AG04450 (cell line): Measurements from ENCODE around the gene CDK14. TPM values are rescaled to one million over a fixed set of nuclear protein-coding genes. Genes with fewer than 3 reads are reported as not detected.

ENCODE experiments used
- CTCF ChIA-PET: fragments of 300-600, 350-600 bp; formaldehyde crosslinking; extraction: SDS; loops from one replicate; lab custom pipeline; 2022; ENCODE audit warnings: antibody characterized with exemption, inconsistent platforms; lab: Charles Lee
- POLR2A ChIA-PET: fragments of 350-600 bp; formaldehyde crosslinking; extraction: SDS; loops from one replicate; lab custom pipeline; 2021; ENCODE audit warnings: antibody characterized with exemption, inconsistent platforms; lab: Yijun Ruan, JAX
- DNase-seq: peaks from one replicate; pipeline ENCODE4 v3.0.0-alpha.2; 2011; ENCODE audit warnings: low read depth, low spot score
- H3K27ac ChIP-seq: one replicate; pipeline ENCODE4 v1.5.1; 2012; ENCODE audit warnings: low read depth, low read length, control low read depth
- H3K27me3 ChIP-seq: one replicate; pipeline ENCODE4 v1.6.0; 2012; ENCODE audit warnings: low read length; ENCODE audit not compliant: control insufficient read depth, insufficient read depth
- H3K4me3 ChIP-seq: 2 replicates; pipeline ENCODE4 v1.5.1; 2011; ENCODE audit warnings: mild to moderate bottlenecking, low read depth, low read length, control low read depth
- H3K9me3 ChIP-seq: 2 replicates; pipeline ENCODE4 v1.5.1; 2012; ENCODE audit warnings: low read length; ENCODE audit not compliant: control insufficient read depth, insufficient read depth
- polyA plus RNA-seq: library from polyadenylated mRNA; depleted of rRNA; stranded (reverse); fragments of >200 nt; gene quantifications from 2 replicates; pipeline ENCODE4 v1.2.3, GENCODE V29; 2011
- TF ChIP-seq, protein P1 (sequence below): IDR thresholded peaks from 2 replicates; pipeline ENCODE4 v1.5.1; 2011; ENCODE audit warnings: low read depth, low read length, control low read depth, inconsistent platforms

Gene CDK14
- polyA plus RNA-seq, 1 experiment, result 28.4 TPM

- DNase-seq, result no peak
- H3K27ac ChIP-seq, result no peak overlapping the region
- no peaks in the 10 kb centered on the region for H3K27me3 ChIP-seq
- POLR2A ChIA-PET, result no interaction called here
- no peaks in the 10 kb centered on the region; the same call in 1 of the 2 replicates for H3K9me3 ChIP-seq
- CTCF ChIA-PET, result interaction anchor here (0.6 to 1.0 kb wide), 2 partner anchors 22 to 32 kb away, joined by 3 read pairs; no protein-coding TSS in a partner anchor
- no peak overlapping the region for H3K4me3 ChIP-seq
- TF ChIP-seq, protein P1, sequence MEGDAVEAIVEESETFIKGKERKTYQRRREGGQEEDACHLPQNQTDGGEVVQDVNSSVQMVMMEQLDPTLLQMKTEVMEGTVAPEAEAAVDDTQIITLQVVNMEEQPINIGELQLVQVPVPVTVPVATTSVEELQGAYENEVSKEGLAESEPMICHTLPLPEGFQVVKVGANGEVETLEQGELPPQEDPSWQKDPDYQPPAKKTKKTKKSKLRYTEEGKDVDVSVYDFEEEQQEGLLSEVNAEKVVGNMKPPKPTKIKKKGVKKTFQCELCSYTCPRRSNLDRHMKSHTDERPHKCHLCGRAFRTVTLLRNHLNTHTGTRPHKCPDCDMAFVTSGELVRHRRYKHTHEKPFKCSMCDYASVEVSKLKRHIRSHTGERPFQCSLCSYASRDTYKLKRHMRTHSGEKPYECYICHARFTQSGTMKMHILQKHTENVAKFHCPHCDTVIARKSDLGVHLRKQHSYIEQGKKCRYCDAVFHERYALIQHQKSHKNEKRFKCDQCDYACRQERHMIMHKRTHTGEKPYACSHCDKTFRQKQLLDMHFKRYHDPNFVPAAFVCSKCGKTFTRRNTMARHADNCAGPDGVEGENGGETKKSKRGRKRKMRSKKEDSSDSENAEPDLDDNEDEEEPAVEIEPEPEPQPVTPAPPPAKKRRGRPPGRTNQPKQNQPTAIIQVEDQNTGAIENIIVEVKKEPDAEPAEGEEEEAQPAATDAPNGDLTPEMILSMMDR, result no peak
Measured at GRCh38 chr7:91067242-91067641, 471.1 kb downstream of the CDK14 start.

DNA sequence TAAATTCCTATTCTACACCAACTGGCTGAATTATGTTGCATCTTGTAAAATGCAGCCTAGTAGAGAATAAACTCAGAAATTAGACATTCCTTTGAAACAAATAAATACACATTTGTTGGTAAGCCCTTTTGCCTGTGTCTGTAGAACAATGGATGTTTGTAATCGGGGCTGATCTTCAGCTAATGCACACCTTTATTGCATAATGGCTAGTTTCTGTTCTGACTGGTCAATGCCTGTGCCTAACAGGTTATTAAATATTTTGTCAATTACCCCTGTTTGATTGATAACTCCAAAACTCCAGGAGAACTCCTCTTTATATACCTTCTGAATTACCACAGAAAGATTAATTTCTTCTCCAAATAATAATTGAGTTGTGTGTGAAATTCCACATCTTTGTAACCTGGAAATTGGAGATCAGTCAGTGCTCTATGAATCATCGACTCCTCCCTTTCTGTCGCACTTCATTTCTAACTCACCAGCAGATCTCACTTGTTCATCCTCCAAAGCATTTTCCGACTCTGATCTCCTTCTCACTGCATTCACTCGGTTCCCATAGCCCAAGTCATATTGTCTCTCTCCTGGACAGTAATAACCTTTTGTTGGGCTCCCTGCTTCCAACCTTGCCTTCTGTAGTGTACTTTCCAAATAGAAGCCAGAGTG lies 472.1 kb downstream of the CDK14 start:
- ChIA-PET CTCF (no interaction called here), POLR2A (no interaction called here)
- H3K27ac ChIP-seq, result no peak overlapping the region
- no peaks in the 10 kb centered on the region; the same call in 1 of the 2 replicates for H3K9me3 ChIP-seq
- H3K4me3 ChIP-seq, result no peak overlapping the region
- no peaks in the 10 kb centered on the region for H3K27me3 ChIP-seq
- TF ChIP-seq, protein P1, result no peak
- DNase-seq, result no peak

GRCh38 chr7:91069146-91069545 lies 473.0 kb downstream of the CDK14 start:
- POLR2A ChIA-PET, result no interaction called here

DNA sequence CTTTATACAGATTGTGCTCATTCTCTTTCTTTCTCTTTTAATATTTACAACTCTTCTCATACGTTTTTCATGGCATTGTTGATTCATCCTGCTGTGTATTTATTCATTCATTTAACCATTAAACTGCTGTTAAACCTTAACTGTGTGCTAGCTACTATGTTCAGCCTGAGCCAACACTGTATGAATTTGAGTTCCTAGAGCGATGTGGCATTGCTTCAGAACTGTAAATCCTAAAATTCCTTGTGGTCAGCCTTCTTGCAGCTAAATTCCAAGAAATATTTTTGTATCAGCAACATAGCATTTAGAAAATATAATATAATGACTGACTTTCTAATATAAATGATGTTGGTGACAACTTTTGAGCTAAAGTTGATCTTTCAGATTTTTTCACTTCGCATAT lies 483.4 kb downstream of the CDK14 start:
- TF ChIP-seq, protein P1, result no peak
- no peaks in the 10 kb centered on the region for H3K9me3 ChIP-seq
- no peaks in the 10 kb centered on the region for H3K27me3 ChIP-seq
- H3K27ac ChIP-seq, result no peak overlapping the region
- DNase-seq, result no peak
- CTCF ChIA-PET, result interaction anchor here (0.7 to 1.6 kb wide), 4 partner anchors 10 to 750 kb away, joined by 3 to 6 read pairs (median 3); no protein-coding TSS in a partner anchor
- POLR2A ChIA-PET, result interaction anchor here (1.3 kb wide), 1 partner anchor 14 kb away, joined by 4 read pairs; no protein-coding TSS in a partner anchor
- no peak overlapping the region for H3K4me3 ChIP-seq

More at GRCh38 chr7:91069146-91069545, 473.0 kb downstream of the CDK14 start:
- Histone ChIP-seq H3K27me3 (no peaks in the 10 kb centered on the region), H3K27ac (no peak overlapping the region), H3K4me3 (no peak overlapping the region), H3K9me3 (no peaks in the 10 kb centered on the region; the same call in 1 of the 2 replicates)
- TF ChIP-seq, protein P1, result no peak
- CTCF ChIA-PET, result no interaction called here
- DNase-seq, result no peak

- H3K9me3 ChIP-seq, result no peaks in the 10 kb centered on the region
- H3K4me3 ChIP-seq, result no peak overlapping the region
- TF ChIP-seq, protein P1, result no peak
- H3K27ac ChIP-seq, result no peak overlapping the region
- ChIA-PET CTCF (interaction anchor here (0.6 to 1.1 kb wide), 3 partner anchors 10 to 750 kb away, joined by 3 read pairs; no protein-coding TSS in a partner anchor), POLR2A (no interaction called here)
- DNase-seq, result no peak
- no peaks in the 10 kb centered on the region for H3K27me3 ChIP-seq
Measured at GRCh38 chr7:91080351-91080750, 484.2 kb downstream of the CDK14 start.
